NB4 (cell line): ENCODE measurements around the gene SMARCA4.

ENCODE experiments used
- MYC ChIP-seq: IDR thresholded peaks from 2 replicates; pipeline ENCODE4 v1.6.1; 2011; ENCODE audit warnings: low read depth, low read length
- POLR2A ChIP-seq: IDR thresholded peaks from 2 replicates; pipeline ENCODE4 v1.6.1; 2011; ENCODE audit warnings: mild to moderate bottlenecking; ENCODE audit not compliant: insufficient read length; ENCODE audit errors: extremely low read depth
- TF ChIP-seq, protein P1 (sequence below): IDR thresholded peaks from one replicate; pipeline ENCODE4 v1.5.1; 2012; ENCODE audit warnings: low read depth, low read length
- TF ChIP-seq, protein P2 (sequence below): IDR thresholded peaks from 2 replicates; pipeline ENCODE4 v1.6.1; 2011; ENCODE audit warnings: low read depth, low read length

DNA sequence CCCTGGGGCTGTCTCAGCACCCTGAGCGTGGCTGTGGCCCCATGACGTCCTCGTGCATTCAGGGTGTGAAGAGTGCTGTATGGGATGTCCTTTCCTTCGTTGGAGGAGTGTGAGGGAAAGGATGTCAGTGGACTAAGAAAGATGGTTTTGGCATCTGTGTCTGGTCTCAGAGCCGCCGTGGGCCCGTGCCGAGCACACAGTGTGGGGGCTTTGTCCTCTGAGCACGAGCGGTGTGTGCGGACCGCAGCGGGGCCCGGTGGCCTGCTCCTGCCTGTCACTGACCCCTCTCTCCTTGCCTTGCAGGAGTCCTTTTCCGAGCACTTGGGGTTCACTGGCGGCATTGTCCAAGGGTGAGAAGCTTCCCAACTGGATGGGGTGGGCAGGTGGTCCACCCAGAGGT is 65.2 kb downstream of the SMARCA4 start:
- TF ChIP-seq, protein P1, sequence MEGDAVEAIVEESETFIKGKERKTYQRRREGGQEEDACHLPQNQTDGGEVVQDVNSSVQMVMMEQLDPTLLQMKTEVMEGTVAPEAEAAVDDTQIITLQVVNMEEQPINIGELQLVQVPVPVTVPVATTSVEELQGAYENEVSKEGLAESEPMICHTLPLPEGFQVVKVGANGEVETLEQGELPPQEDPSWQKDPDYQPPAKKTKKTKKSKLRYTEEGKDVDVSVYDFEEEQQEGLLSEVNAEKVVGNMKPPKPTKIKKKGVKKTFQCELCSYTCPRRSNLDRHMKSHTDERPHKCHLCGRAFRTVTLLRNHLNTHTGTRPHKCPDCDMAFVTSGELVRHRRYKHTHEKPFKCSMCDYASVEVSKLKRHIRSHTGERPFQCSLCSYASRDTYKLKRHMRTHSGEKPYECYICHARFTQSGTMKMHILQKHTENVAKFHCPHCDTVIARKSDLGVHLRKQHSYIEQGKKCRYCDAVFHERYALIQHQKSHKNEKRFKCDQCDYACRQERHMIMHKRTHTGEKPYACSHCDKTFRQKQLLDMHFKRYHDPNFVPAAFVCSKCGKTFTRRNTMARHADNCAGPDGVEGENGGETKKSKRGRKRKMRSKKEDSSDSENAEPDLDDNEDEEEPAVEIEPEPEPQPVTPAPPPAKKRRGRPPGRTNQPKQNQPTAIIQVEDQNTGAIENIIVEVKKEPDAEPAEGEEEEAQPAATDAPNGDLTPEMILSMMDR, result no peak
- TF ChIP-seq POLR2A (no peak), MYC (no peak)
- TF ChIP-seq, protein P2, sequence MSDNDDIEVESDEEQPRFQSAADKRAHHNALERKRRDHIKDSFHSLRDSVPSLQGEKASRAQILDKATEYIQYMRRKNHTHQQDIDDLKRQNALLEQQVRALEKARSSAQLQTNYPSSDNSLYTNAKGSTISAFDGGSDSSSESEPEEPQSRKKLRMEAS, result no peak
